Measurements from ENCODE around the gene CPOX.

GRCh38 chr3:98542623-98543022 lies 50.8 kb downstream of the CPOX start:
- no peak for TF ChIP-seq NFRKB (IDR thresholded peaks at IDR 0.05)
- no peak for TF ChIP-seq HDGF (IDR thresholded peaks at IDR 0.05; ENCODE audit: borderline replicate concordance)
- no peak for TF ChIP-seq ZNF384 (IDR thresholded peaks at IDR 0.05)
- no peak for TF ChIP-seq FOXK2 (IDR thresholded peaks at IDR 0.05)
